ENCODE data around the gene HOMER2.

- TF ChIP-seq CTCF (IDR thresholded peaks at IDR 0.05; ENCODE audit: poor library complexity): no peak
- TF ChIP-seq EZH2 (IDR thresholded peaks at IDR 0.05; ENCODE audit: borderline replicate concordance): no peak
Measured at GRCh38 chr15:82805994-82806406, 146.5 kb downstream of the HOMER2 start, which contains the start of gene FSD2.

Measured in hepatocyte (in vitro differentiated cells).